ENCODE data around the gene PRSS33.

Gene PRSS33

DNA sequence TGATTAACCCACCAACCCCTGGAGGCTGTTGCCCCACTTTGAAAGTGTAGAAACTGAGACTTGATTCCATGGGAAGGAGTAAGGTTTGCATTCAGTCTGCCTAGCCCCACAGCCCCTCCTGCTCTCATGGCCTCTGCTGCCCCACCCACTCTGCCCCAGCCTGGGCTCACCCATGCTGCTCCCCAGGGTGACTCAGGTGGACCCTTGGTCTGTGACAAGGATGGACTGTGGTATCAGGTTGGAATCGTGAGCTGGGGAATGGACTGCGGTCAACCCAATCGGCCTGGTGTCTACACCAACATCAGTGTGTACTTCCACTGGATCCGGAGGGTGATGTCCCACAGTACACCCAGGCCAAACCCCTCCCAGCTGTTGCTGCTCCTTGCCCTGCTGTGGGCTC, 17.4 kb upstream of the PRSS33 start:
- no peak for DNase-seq (ENCODE audit: low read depth)
- H3K4me3 ChIP-seq (ENCODE audit: low read depth, low read length): no peak overlapping the region

DNA sequence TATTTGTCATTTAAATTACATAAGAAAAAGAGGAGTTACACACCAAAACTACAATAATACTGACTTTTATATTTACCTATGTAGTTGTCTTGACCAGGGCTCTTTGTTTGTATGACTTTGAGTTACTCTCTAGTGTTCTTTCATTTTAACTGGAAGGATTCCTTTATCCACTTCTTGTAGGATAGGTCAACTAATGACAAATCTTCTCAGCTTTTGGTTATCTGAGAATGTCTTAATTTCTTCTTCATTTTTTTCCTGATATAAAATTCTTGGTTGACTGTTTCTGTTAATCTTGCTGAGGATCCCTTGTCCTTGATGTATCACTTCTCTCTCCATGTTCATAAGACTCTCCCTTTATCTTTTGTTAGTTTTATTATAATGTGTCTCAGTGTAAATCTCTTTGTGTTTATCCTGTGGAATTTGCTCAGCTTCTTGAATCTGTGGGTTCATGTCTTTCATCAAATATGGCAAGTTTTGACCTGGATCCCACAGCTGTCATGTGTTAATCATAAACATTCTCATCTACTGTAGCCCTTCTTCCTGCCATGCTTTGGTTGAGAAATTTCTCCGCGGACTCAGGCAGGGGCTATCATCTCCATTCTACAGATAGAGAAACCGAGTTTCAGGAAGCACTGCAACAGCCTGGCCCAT, 16.3 kb upstream of the PRSS33 start:
- no peak overlapping the region for H3K4me3 ChIP-seq (ENCODE audit: low read depth, low read length)
- no peak for DNase-seq (ENCODE audit: low read depth)

DNA sequence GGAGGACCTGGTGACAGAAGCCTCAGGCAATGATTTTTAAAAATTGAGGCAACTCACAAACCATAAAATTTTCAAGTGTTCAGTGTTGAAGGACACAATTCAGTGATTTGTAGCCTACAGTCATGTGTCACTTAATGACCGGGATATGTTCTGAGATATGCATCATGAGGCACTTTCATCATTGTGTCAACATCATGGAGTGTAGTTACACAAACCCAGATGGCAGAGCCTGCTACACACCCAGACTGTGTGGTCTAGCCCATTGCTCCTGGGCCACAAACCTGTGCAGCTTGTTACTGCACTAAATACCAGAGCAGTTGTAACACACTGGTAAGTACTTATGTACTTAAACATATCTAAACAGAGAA, 12.5 kb upstream of the PRSS33 start:
- H3K4me3 ChIP-seq (ENCODE audit: low read depth, low read length): no peak overlapping the region
- DNase-seq (ENCODE audit: low read depth): no peak

DNA sequence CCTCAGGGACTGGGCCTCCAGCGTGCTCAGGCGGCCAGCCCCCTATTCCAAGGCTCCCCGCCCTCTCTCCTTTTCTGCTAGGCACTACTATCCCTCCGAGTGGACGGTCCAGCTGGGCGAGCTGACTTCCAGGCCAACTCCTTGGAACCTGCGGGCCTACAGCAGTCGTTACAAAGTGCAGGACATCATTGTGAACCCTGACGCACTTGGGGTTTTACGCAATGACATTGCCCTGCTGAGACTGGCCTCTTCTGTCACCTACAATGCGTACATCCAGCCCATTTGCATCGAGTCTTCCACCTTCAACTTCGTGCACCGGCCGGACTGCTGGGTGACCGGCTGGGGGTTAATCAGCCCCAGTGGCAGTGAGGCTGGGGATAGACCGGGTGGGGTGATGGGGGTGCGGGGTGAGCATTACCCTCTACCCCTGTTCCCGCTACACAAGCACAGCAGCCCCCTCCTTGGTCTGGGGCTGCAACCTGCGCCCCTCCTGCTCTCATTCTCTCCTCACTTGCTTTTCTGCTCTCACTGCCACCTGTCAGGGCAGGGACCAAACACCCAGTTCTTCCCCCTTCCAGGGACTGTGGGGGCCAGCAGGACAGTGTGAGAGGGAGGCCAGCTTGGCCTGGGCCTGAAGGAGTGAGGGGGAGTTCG, 12.0 kb upstream of the PRSS33 start:
- no peak overlapping the region for H3K4me3 ChIP-seq (ENCODE audit: low read depth, low read length)
- DNase-seq (ENCODE audit: low read depth): no peak

DNA sequence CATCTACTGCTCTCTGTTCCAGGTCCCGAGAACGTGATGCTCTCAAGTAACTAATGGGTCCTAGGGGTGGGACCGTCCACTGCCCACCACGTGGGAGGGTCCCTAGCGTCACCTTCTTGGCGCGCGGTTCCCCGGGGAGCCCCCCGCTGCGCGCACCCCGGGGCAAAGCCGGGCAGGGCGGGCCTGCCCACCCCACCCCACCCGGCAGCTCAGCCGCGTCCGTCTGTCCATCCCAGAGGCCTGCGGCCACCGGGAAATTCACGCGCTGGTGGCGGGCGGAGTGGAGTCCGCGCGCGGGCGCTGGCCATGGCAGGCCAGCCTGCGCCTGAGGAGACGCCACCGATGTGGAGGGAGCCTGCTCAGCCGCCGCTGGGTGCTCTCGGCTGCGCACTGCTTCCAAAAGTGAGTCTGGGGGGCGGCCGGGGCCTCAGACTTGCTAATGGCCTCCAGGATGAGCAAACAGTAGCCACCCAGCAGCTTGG, 11.4 kb upstream of the PRSS33 start:
- no peak for DNase-seq (ENCODE audit: low read depth)
- no peak overlapping the region for H3K4me3 ChIP-seq (ENCODE audit: low read depth, low read length)

DNA sequence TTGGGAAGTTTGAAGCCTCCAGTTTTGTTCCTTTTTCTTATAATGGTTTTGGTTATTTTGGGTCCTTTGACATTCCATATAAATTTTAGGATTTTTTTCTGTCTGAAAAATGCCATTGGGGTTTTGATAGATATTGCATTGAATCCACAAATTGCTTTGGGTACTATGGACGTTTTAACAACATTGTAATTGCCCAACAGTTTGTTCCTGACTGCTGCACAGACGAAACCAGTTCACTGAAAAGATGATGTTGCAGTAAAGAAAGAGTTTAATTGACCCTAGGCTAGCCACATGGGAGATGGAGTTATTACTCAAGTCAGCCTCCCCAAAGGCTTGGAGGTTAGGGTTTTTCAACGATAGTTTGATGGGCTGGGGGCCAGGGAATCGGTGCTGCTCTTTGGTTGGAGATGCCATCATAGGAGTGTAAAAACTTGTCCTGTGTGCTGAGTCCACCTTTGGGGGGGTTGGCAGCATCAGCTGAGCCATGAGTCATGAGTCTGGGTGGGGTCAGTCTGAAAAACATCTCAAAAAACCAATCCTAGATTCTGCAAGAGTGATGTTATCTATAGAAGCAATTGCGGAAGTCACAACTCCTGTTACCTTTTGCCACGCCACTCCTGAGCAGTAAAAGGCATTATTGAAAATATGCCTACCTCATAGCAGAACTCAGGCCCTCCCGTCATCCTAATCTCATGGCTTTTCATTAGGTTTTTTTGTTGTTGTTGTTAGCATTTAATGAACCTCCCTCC, 8.2 kb upstream of the PRSS33 start:
- DNase-seq (ENCODE audit: low read depth): no peak
- no peak overlapping the region for H3K4me3 ChIP-seq (ENCODE audit: low read depth, low read length)

DNA sequence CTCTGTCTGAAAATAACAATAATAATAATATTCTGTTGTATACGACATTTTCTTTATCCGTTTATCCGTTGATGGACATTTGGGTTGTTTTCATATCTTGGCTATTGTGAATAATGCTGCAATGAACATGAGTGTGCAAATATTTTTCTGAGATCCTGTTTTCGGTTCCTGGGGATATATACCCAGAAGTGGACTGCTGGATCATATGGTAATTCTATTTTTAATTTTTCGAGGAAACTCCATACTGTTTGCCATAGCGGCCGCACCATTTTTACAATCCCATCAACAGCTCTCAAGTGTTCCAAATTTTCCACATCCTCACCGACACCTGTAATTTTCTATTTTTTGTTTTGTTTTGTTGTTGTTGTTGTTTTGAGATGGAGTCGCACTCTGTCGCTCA, 5.6 kb upstream of the PRSS33 start:
- H3K4me3 ChIP-seq (ENCODE audit: low read depth, low read length): no peak overlapping the region
- DNase-seq (ENCODE audit: low read depth): no peak

DNA sequence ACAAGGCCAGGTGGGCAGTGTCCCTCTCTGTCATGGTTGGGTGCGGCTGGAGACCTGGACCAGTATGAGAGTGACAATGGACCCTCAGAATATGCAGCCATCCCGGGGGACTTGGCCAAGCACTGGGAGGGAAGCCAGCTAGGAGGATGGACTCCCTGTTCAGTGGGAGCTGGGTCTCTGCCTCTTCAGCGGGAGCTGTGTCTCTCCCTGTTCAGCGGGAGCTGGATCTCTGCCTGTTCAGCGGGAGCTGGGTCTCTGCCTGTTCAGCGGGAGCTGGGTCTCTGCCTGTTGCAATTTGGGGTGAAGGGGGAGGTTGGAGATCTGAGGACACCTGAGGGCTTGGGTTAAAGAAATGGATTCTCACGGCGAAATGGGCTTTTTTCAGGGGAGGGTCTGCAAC, 3.8 kb upstream of the PRSS33 start:
- DNase-seq (ENCODE audit: low read depth): no peak
- H3K4me3 ChIP-seq (ENCODE audit: low read depth, low read length): no peak overlapping the region

DNA sequence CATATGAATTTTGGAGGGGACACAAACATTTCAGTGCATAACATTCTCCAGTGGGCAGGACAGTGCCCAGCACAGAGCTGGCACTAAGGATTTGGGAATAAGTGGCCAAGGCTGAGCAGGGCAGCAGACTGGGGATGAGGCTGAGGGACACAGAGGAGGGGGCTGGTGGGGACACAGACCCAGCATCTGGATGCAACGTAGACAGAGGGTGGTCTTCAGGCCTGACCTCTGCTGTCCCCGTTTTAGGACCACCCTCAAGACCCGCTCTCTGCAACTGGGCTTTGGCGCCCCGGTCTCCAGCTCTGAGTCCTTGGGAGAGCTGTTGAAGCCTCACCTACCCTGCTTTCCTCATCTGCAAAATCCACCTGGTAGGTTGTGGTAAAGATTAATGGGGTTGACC, 3.3 kb upstream of the PRSS33 start:
- no peak overlapping the region for H3K4me3 ChIP-seq (ENCODE audit: low read depth, low read length)

DNA sequence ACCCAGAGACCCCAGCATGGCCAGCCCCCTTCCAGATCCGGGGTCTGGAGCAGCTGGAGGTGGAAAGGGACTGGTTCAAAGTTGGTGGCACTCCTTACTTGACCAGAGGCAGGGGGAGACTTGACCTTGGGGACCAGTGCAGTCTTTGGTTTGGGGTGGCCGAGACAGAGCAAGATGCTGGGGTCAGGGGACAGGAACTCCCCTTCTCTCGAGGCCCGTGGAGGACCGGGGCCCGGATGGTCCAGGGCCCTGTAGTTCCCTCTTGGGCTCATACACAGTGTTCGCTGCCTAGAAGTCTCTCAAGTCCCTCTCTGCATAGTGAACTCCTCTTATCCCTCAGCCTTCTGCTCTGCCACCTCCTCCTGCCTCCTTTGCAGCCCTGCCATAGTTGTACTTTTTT, 601 bp upstream of the PRSS33 start:
- H3K4me3 ChIP-seq (ENCODE audit: low read depth, low read length): no peak overlapping the region

More for the DNA sequence above, 3.3 kb upstream of the PRSS33 start:
- no peak for DNase-seq (ENCODE audit: low read depth)

DNA sequence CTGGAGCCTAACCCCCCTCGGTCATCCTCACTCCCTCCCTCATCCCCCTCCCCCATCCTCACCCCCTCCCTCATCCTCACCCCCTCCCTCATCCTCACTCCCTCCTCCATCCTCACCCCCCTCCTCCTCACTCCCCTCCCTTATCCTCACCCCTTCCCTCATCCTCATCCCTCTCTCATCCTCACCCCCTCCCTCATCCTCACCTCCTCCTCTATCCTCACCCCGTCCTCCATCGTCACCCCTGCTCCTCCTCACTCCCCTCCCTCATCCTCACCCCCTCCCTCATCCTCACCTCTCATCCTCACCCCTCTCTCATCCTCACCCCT, 571 bp downstream of the PRSS33 start:
- DNase-seq (ENCODE audit: low read depth): no peak
- no peak overlapping the region for H3K4me3 ChIP-seq (ENCODE audit: low read depth, low read length)

More for the DNA sequence above, 601 bp upstream of the PRSS33 start:
- no peak for DNase-seq (ENCODE audit: low read depth)

DNA sequence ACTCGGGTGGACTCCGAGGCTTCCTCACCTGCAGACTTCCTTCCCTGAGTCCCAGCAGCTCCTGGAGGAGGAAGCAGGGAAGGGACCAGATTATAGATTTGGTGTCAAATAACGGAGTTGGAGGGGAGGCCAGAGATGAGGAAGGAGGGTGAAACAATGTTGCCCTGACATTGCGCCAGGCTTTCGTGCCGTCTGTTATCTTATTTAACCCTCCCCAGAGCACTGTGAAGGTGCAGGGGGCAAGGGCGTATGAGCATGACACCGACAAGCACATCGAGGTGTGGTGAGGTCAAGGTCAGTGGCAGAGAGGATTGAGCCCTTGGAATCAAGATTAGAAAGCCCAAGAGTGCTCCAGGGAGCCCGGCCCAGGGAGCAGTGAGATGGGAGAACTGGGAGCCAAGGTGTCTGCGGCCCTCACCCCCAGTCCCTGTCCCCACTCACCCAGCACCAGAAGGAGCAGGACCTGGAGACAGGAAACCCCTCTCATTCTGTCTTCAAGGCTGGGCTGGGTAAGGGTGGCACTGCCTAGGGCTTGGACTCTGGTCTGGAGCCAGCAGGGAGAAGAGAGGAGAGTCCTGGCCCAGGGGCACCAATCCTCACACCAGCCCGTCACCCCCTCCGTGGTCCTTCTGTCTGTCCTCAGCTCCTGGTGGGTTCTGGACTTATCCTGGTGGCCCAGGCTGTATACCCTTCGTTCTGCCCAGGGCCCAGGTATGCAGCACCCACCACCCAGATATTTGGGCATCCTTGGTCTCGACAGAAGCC, 1.1 kb downstream of the PRSS33 start:
- no peak overlapping the region for H3K4me3 ChIP-seq (ENCODE audit: low read depth, low read length)
- no peak for DNase-seq (ENCODE audit: low read depth)

DNA sequence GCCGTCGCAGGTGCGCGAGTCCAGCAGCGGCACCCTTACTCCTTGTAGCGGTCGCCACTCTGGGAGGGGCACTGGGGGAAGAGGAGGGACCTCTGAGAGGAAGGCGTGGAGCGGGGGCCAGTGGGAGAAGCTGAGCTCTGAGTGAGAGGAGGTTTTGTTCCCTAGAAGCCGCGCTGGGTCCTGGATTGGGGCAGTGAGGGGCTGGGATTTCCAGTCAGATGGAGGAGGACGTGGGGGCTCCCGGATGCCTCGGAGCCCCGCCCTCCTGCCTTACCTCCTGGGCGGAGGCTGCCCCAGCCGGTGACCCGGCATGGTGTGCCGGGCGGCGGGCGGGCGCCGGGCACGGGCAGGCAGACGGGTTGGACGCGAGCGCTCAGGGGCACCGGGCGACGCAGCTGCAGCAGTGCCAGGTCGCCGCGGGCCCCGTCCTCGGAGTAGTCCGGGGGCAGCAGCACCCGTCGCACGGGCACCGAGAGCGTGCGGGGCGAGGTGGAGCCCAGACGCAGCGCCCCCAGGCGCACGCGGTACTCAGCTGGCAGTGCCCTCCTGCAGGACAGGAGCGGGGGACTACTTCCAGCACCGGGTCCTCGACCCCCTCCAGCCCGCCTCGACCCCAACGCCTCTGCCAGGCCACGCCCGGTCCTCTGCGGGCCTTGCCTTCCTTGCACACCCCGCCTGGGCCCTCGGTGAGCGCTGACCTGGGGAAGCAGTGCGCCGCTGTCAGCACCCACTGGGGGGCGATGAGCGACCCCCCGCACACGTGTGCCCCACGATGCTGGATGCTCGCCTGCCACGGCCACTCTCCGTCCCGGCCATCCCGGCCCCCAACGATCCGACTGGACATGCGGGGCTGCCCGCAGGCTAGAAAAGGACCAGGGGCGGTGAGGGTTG, 2.0 kb downstream of the PRSS33 start:
- no peak overlapping the region for H3K4me3 ChIP-seq (ENCODE audit: low read depth, low read length)
- DNase-seq (ENCODE audit: low read depth): no peak

DNA sequence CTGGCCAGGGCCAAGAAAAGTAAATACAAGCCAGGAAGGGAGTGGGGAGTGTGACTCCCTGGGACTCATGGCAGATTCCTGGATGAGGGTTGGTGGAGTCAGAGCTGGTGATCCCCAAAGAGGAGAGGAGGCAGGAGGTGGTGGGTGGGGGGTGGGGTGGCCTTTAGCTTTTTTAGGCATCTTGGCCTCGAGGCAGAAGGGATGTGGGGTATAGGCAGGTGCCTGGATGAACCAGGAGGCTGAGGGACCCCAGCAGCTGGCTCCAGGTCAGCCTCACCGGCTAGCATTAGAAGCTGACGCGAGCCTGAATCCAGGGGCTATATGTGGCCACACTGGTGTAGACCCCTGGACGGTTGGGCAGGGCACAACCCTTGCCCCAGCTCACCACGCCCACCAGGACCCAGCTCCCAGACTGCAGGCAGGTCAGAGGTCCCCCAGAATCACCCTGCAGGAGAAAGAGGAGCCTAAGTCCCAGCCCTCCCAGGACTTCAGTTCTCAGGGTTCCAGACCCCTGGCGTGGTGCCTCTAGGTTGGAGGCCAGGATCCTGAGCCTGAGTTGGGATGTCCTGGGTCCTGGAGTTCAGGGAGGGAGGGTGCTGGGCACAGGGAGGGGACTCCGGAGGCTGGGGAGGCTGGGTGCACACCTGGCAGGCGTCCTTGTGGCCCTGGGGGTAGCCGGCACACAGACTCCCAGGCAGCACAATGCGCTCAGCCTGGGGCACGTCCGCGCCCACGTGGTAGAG, 2.8 kb downstream of the PRSS33 start:
- DNase-seq (ENCODE audit: low read depth): no peak
- H3K4me3 ChIP-seq (ENCODE audit: low read depth, low read length): no peak overlapping the region

DNA sequence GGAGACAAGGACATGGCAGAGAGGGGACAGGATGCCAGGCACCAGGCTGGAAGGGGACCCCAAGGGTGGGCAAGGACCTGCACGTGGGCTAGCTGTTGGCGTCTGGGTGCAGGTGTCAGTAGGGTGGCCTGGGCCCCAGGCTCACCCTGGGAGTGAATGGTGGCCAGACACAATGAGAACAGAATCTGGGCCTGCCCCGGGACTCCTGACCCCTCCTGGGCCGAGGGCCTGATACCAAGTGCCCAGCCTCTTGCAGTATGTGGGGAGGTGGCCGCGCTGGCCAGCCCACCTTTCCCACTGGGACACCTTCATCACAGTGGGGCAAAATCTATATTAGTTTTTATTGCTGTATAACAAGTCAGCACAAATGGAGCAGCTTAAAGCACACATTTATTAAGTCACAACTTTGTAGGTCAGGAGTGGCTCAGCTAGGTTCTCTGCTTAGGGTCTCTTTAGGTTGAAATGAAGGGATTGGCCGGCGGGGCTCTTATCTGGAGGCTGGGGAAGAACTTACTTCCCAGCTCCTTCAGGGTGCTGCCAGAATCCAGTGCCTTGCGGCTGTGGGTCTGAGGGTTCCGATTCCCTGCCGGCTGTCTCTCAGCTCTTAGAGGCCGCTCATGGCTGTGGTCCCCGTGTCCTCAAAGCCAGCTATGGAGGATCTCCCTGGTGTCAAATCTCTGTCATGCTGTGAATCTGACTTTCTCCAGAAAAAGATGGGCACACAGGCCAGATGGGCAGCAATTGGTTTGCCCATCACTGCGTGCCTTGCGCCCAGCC, 3.6 kb downstream of the PRSS33 start:
- H3K4me3 ChIP-seq (ENCODE audit: low read depth, low read length): no peak overlapping the region

DNA sequence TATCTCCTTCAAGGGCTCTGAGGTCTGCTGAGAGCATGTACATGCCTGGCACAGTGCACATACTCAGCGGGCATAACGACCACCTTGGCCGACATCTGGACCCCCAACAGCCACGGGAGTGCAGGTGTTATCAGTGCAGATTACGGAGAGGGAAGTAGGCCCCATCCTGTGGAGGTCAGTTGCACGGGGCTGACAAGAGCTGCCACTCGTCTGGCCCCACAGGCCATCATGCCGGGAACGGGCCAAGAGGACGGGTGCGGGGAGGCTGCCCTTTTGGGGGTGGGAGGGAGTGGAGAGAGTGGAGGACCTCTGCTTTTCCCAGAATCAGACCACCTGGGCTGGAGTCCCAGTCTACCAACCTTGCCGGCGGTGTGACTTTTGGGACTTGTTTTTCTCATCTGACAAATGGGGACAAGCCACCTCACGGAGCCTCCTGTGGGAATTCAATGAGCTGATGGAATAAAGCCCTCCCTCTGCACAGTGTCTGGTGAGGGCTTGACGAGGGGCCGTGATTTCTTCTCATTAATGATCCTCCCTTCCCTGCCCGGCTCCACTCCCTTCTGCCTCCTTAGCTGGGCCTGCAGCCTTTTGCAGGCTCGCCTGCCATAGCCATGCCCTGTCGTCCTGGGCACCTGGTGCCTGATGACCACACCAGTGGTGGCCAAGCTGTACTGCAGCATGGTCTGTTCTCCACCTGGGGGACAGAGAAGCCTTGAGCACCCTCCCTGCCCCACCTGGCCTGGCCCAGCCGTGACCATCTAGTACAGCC, 4.6 kb downstream of the PRSS33 start:
- no peak overlapping the region for H3K4me3 ChIP-seq (ENCODE audit: low read depth, low read length)
- no peak for DNase-seq (ENCODE audit: low read depth)

More for the DNA sequence above, 3.6 kb downstream of the PRSS33 start:
- no peak for DNase-seq (ENCODE audit: low read depth)
